ENCODE results near the gene MYO5A. TPM values are rescaled to one million over a fixed set of nuclear protein-coding genes. Genes with fewer than 3 reads are reported as not detected.
"Not testable (repeated sequence)": the region's sequence is repeated elsewhere in the genome, so short reads cannot be mapped to it uniquely, and the experiment has no call there.

Gene MYO5A
- polyA plus RNA-seq (2012; ENCODE audit: insufficient read depth, insufficient read length), result 5.2 TPM

DNA sequence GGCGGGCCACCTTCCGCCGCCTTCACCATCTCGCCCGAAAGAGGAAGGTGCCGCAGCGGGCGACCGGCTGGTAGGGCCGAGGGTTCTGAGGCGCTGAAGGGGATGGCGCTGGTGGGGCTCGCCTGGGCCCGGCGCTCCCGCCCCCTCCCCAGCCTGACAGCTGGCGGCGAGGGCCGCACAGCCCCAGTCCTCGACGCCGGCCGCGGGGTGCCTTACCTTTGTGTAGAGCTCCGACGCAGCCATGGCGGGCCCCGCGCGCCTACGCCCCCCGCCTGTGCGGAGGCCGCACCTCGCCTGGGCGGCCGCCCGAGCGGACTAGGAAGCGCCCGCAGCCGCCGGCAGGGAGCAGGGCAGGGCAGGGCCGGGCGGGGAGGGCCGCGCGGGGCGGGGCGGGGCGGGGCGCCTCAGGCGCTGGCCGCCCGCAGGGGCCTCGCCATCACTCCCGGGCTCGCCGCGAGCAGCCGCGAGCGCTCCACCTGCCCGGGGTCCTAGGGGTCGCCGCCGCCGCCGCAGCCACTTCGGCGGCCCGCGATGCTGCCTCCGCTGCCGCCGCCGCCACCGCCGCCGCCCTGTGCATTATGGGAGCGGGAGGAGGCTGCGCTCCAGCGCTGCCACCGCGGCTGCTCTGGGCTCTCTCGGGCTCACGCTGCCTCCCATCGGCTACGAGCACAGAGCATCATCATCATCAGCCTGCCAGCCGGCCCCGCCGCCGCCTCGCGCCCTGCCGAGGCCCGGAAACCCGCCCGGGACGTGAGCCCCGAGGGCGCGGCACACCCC is at the start of gene MYO5A:
TSS of gene MYO5A (minus strand) at position 317 of the 777 bp plus-strand sequence. CDS start at position 243, 74 bp downstream.
- peak; percentile 58 for DNase-seq (ENCODE audit: low read depth, low spot score)
- H3K4me3 ChIP-seq (ENCODE audit: low read length), result peak within 1 kb of the TSS; percentile 65

- H3K4me3 ChIP-seq (ENCODE audit: low read length), result no peak overlapping the region
- no peak for DNase-seq (ENCODE audit: low read depth, low spot score)
Observed at GRCh38 chr15:52576692-52577091, 48.0 kb upstream of the MYO5A start.

- H3K4me3 ChIP-seq (ENCODE audit: low read length); DNase-seq (ENCODE audit: low read depth, low spot score): not testable (repeated sequence)
Observed at GRCh38 chr15:52575573-52575972, 46.9 kb upstream of the MYO5A start.

GRCh38 chr15:52575072-52575471 is 46.4 kb upstream of the MYO5A start:
- no peak overlapping the region for H3K4me3 ChIP-seq (ENCODE audit: low read length)
- DNase-seq (ENCODE audit: low read depth, low spot score), result no peak

- DNase-seq (ENCODE audit: low read depth, low spot score); H3K4me3 ChIP-seq (ENCODE audit: low read length): not testable (repeated sequence)
Observed at GRCh38 chr15:52574623-52575022, 45.9 kb upstream of the MYO5A start.

DNA sequence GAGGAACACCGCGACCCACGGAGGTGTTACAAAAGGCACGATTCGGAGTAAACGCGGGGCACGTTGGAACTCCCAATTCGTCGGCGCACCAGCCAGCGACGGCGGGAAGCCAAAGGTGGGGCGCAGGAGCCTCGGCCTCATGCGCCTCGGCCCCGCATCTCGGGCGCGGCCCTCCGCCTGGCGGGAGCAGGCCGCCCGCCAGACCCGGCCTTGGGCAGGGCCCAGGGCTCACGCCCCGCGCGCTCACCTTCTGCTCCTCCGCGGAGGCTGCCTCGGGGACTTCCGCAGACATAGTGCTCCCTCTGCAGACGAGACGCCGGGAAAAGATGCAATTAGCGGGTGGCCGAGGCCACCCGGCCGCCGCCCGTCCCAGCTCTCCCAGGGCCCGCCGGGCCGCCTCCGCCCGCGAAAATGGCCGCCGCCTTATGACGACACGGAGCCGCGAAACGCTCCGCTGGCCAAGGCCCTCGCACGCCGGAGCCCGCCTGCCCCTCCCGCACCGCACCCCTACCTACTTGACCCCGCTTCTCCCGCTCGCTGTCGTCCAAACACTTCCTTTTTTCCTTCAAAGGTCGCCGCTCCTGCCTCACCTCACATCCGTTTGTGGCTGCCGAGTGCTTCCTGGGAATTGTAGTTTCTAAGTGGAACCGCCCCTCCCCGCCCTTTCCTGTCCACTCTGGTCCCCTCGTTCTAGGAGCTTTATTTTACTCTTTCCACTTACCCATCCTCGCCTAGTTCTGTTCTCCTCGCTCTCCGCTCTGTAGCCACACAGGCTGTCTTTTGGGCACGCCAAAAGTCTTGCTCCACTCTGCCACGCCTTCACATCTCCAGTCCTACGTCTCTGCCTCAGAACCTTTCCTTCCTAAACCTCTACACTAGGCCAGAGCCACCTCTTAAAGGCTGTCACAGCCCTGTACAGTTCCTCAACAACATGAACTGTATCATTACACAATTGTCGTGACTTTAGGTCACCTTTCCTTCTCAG is 40.2 kb upstream of the MYO5A start, which contains the start of gene ARPP19:
TSS of gene ARPP19 (minus strand) at position 430 of the 985 bp plus-strand sequence. CDS start at position 292, 138 bp downstream.
- H3K4me3 ChIP-seq (ENCODE audit: low read length), result peak within 1 kb of the TSS; percentile 91
- peak; percentile 91 for DNase-seq (ENCODE audit: low read depth, low spot score)

DNA sequence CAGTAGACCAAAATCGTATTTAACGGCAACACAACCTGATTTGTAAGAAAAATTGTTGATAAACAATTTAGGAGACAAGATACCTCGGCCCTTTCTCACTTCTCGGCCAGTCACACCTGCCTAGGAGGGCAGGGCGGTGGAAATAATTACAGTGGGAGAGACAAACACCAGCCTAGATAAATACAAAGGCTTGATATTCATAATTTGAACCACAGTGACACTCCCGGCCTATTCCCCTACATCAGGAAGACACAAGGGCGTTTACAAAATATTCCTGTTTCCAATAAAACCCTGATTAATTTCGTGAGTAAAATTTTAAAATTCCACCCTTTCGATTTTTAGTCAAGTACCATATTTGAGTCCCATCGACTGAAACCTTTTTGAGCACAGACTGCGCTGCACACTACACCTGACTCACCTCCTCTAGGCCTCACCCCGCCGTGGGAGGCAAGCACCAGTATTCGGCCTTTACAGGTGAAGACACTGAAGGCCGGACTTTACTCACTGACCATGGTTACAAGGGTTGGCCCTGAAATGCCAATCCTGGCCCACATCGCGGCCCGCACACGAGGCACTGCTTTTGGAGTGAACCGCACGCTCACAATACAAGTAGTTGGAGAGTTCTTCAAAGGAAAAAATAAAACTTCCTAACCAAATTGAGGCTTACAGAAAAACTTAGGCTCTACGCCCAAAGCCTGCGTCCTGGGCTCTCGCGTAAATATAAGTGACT is 39.4 kb upstream of the MYO5A start:
- no peak for DNase-seq (ENCODE audit: low read depth, low spot score)

DNA sequence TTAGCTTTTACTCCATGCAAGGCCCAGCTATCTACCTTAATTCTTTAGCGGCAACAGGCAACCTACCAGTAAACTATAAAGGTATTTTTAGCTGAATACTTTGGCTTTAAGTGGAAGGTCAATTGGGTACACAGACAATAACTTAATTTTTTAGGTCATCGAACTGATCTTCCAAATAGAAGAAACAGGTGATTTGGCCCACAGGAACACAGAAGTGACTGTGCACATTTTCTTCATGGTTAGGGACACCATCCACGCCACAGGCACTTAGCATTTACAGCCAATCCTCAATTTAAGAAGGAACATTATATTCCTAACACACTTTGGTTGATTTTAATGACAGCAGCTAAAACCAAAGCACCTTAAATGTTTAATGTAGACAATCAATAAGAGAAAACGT is 38.2 kb upstream of the MYO5A start:
- H3K4me3 ChIP-seq (ENCODE audit: low read length), result peak overlapping the region; percentile 91
- DNase-seq (ENCODE audit: low read depth, low spot score), result no peak

More for the DNA sequence above, 39.4 kb upstream of the MYO5A start:
- peak overlapping the region; percentile 91 for H3K4me3 ChIP-seq (ENCODE audit: low read length)

DNA sequence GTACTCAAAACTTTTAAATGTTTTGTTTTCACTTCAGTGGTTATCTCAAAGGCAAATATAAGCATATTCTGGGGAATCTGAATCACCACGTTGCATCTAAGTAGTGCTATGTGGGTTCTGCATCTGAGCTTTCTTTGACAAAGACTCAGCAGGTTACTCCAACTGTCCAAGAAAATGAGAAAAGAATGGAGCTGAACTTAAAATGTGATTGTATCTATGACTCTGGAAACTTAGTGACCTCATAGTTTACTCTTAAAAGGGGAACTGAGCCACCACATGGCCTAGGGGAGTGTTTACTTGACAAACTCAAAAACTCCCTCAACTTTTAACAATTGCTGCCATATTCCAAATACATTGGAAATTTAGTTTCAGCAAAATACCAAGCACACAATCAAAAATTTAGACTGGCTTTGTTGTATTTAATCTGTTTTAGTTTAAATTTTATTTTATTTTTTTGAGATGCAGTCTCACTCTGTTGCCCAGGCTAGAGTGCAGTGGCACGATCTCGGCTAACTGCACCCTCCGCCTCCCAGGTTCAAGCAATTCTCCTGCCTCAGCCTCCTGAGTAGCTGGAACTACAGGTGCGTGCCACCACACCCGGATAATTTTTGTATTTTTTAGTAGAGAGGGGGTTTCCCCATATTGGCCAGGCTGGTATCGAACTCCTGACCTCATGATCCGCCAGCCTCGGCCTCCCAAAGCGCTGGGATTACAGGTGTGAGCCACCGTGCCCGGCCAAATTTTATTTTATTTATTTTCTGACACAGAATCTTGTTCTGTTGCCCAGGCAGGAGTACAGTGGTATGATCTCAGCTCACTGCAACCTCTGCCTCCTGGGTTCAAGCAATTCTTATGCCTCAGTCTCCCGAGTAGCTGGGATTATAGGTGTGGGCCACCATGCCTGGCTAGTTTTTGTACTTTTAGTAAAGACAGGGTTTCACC is 37.0 kb upstream of the MYO5A start:
- not testable (repeated sequence) for H3K4me3 ChIP-seq (ENCODE audit: low read length); DNase-seq (ENCODE audit: low read depth, low spot score)

DNA sequence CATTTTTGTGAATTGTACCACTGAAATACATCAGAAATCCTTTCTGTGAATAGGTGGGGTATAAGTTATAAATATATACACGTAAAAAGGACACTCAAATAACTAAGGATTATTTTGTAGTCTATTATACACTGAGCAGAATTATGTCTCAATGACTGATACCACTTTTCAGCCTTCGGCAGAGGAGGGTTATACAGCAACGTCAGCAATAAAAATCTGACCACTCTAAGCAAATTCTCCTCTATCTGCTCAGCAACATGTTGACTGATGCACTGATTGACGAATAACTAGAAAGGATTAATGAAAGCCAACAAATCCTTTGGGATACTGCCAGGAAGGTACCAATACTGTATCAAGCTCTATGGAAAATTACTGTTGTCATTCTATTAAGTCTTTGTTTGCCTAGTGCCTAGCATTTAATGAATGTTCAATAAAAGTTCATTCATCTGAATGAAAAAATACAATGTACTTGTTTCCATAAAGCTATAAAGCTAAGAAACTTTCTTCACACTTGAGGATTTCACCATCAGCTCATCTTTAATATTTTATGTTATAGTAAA is 34.9 kb upstream of the MYO5A start:
- no peak overlapping the region for H3K4me3 ChIP-seq (ENCODE audit: low read length)
- no peak for DNase-seq (ENCODE audit: low read depth, low spot score)

DNA sequence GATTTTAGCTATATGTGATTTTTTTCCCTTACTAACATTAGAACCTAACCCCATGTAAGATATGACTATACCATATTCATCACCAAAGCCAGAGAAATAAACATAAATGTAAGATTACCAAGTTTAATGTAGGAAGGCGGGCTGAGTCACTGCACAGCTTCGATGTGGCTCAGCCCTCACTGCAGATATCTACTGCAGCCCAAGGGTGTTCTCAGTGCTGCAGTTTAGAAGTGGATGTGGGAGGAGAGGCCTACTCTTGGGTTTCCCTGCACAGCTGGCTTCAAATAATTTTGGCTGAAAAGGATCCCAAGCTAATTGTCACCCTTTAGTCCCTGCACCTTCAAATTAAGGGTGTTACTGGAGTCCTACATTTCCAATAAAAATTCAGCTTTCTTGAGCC is 30.9 kb upstream of the MYO5A start:
- no peak overlapping the region for H3K4me3 ChIP-seq (ENCODE audit: low read length)
- DNase-seq (ENCODE audit: low read depth, low spot score), result no peak

DNA sequence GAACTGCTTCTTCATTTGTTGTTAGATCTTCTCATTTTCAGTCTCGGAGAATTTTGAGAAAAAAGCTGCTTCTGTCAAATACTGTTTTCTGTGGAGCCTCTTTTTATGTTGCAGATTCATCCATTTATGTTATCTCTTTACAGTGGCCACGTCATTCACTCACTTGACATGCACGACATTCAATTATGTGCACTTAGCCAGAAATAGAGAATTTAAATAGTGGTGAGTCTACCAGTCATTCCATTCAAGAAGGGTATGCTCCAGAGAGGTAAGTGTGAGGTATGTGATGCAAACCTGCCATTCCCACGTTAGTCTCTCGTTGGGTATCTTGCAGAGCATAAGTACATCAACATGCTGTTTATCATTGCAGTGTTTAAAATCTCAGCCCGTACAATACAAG is 30.3 kb upstream of the MYO5A start:
- no peak overlapping the region for H3K4me3 ChIP-seq (ENCODE audit: low read length)
- no peak for DNase-seq (ENCODE audit: low read depth, low spot score)

- no peak for DNase-seq (ENCODE audit: low read depth, low spot score)
- no peak overlapping the region for H3K4me3 ChIP-seq (ENCODE audit: low read length)
Observed at GRCh38 chr15:52558196-52558595, 29.5 kb upstream of the MYO5A start.

DNA sequence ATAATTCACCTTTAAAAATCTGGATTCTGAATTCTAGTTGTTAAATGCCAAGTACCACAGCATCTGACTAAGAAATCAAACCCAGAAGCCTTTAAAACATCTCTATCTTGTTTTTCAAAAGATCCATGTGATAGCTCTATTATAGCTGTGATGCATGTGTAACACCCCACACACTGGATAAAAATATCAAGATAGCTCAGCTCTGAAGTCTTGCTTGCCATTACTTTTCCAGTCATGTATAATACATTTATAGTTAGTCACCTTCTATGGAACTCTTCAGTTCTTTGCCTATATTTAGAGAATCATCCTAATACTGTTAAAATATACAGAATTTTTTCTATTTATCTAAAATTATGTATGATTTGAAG is 28.6 kb upstream of the MYO5A start:
- H3K4me3 ChIP-seq (ENCODE audit: low read length), result no peak overlapping the region
- DNase-seq (ENCODE audit: low read depth, low spot score), result no peak

- no peak overlapping the region for H3K4me3 ChIP-seq (ENCODE audit: low read length)
- DNase-seq (ENCODE audit: low read depth, low spot score), result no peak
Observed at GRCh38 chr15:52556524-52557273, 28.0 kb upstream of the MYO5A start.

DNA sequence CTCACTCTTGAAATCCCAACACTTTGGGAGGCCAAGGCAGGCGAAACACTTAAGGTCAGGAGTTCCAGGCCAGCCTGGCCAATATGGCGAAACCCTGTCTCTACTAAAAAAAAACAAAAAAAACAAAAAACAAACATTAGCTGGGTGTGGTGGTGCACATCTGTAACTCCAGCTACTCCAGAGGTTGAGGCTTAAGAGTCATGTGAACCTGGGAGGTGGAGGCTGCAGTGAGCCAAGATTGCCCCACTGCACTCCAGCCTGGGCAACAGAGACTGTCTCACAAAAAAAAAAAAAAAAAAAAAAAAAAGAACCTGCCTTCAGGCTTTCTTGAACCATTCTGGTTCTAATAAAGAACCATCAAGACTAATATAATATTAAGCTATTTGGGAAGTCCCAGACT is 23.6 kb upstream of the MYO5A start:
- no peak for DNase-seq (ENCODE audit: low read depth, low spot score)
- no peak overlapping the region for H3K4me3 ChIP-seq (ENCODE audit: low read length)

- DNase-seq (ENCODE audit: low read depth, low spot score), result no peak
- no peak overlapping the region for H3K4me3 ChIP-seq (ENCODE audit: low read length)
Observed at GRCh38 chr15:52551762-52552161, 23.1 kb upstream of the MYO5A start.
